ENCODE measurements around the gene FNDC3B. TPM values are rescaled to one million over a fixed set of nuclear protein-coding genes. Genes with fewer than 3 reads are reported as not detected.
A peak's percentile ranks its signal among the peaks of the same experiment; 100 is the strongest.

The FNDC3B gene
- total RNA-seq, 1 donor from 2014 or later = 169 TPM

GRCh38 chr3:172171396-172172075 is 132.2 kb downstream of the FNDC3B start:
- no peak for DNase-seq

GRCh38 chr3:172173316-172174254 is 134.2 kb downstream of the FNDC3B start:
- no peak for DNase-seq

GRCh38 chr3:172174513-172175253 is 135.3 kb downstream of the FNDC3B start:
- DNase-seq = no peak

GRCh38 chr3:172175254-172175599 is 135.8 kb downstream of the FNDC3B start:
- DNase-seq = no peak

- no peak for DNase-seq
Measured at GRCh38 chr3:172176061-172176770, 136.8 kb downstream of the FNDC3B start.

- DNase-seq = peak; percentile 38
Measured at GRCh38 chr3:172177046-172177445, 137.7 kb downstream of the FNDC3B start.

GRCh38 chr3:172177803-172178316 is 138.5 kb downstream of the FNDC3B start:
- no peak for DNase-seq

- no peak for DNase-seq
Measured at GRCh38 chr3:172179680-172180399, 140.5 kb downstream of the FNDC3B start.

- DNase-seq = no peak
Measured at GRCh38 chr3:172180473-172180872, 141.1 kb downstream of the FNDC3B start.

GRCh38 chr3:172181932-172182586 is 142.7 kb downstream of the FNDC3B start:
- no peak for DNase-seq

- DNase-seq = no peak
Measured at GRCh38 chr3:172182797-172183196, 143.4 kb downstream of the FNDC3B start.

GRCh38 chr3:172184106-172184822 is 144.9 kb downstream of the FNDC3B start:
- no peak for DNase-seq

GRCh38 chr3:172185907-172186306 is 146.5 kb downstream of the FNDC3B start:
- no peak for DNase-seq

GRCh38 chr3:172186607-172187006 is 147.2 kb downstream of the FNDC3B start:
- DNase-seq = no peak

- no peak for DNase-seq
Measured at GRCh38 chr3:172187511-172187910, 148.1 kb downstream of the FNDC3B start.

- DNase-seq = no peak
Measured at GRCh38 chr3:172188511-172188910, 149.1 kb downstream of the FNDC3B start.

GRCh38 chr3:172189213-172189612 is 149.8 kb downstream of the FNDC3B start:
- no peak for DNase-seq

GRCh38 chr3:172189987-172190603 is 150.7 kb downstream of the FNDC3B start:
- DNase-seq = no peak

- no peak for DNase-seq
Measured at GRCh38 chr3:172190980-172191379, 151.6 kb downstream of the FNDC3B start.

- no peak for DNase-seq
Measured at GRCh38 chr3:172191629-172192028, 152.3 kb downstream of the FNDC3B start.

Measured in skin of body (tissue), 2 donors.